ENCODE data around the gene CHAF1A.

DNA sequence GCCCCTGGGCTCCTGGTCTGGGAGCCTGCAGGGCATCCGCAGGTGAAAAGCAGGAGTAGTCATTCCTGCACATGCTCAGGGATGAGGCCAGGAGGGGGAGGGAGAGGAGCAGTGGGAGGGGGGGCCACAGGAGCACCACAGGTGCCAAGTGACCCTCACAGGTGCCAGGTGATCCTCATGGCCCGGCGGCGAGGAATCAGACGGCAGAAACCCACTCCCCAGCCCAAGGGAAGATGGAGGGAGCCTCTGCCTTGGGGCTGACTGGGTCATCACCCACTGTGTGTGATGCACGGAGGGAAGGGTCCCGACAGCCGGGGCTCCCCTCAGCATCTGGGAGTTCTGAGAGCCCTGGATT is 29.4 kb upstream of the CHAF1A start:
- TF ChIP-seq, protein P1, sequence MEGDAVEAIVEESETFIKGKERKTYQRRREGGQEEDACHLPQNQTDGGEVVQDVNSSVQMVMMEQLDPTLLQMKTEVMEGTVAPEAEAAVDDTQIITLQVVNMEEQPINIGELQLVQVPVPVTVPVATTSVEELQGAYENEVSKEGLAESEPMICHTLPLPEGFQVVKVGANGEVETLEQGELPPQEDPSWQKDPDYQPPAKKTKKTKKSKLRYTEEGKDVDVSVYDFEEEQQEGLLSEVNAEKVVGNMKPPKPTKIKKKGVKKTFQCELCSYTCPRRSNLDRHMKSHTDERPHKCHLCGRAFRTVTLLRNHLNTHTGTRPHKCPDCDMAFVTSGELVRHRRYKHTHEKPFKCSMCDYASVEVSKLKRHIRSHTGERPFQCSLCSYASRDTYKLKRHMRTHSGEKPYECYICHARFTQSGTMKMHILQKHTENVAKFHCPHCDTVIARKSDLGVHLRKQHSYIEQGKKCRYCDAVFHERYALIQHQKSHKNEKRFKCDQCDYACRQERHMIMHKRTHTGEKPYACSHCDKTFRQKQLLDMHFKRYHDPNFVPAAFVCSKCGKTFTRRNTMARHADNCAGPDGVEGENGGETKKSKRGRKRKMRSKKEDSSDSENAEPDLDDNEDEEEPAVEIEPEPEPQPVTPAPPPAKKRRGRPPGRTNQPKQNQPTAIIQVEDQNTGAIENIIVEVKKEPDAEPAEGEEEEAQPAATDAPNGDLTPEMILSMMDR (conservative IDR thresholded peaks at IDR 0.05) = no peak
- TF ChIP-seq EZH2 (IDR thresholded peaks at IDR 0.05; ENCODE audit: low read depth) = no peak

All from PC-9 (cell line).